ENCODE data around the gene MOB4. TPM values are rescaled to one million over a fixed set of nuclear protein-coding genes. Genes with fewer than 3 reads are reported as not detected.
A peak's percentile ranks its signal among the peaks of the same experiment; 100 is the strongest.
"Not testable (repeated sequence)": the region's sequence is repeated elsewhere in the genome, so short reads cannot be mapped to it uniquely, and the experiment has no call there.

The MOB4 gene
- total RNA-seq, 1 donor from 2014 or later, result 46.4 TPM

GRCh38 chr2:197571627-197572271 lies 55.9 kb downstream of the MOB4 start:
- peak; percentile 37 for DNase-seq
- TF ChIP-seq, protein P1, sequence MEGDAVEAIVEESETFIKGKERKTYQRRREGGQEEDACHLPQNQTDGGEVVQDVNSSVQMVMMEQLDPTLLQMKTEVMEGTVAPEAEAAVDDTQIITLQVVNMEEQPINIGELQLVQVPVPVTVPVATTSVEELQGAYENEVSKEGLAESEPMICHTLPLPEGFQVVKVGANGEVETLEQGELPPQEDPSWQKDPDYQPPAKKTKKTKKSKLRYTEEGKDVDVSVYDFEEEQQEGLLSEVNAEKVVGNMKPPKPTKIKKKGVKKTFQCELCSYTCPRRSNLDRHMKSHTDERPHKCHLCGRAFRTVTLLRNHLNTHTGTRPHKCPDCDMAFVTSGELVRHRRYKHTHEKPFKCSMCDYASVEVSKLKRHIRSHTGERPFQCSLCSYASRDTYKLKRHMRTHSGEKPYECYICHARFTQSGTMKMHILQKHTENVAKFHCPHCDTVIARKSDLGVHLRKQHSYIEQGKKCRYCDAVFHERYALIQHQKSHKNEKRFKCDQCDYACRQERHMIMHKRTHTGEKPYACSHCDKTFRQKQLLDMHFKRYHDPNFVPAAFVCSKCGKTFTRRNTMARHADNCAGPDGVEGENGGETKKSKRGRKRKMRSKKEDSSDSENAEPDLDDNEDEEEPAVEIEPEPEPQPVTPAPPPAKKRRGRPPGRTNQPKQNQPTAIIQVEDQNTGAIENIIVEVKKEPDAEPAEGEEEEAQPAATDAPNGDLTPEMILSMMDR (IDR thresholded peaks at IDR 0.05; ENCODE audit: partially characterized antibody, unreplicated experiment), result no peak
- peak overlapping the region; percentile 67 for H3K27ac Mint-ChIP-seq (ENCODE audit: unreplicated experiment)

DNA sequence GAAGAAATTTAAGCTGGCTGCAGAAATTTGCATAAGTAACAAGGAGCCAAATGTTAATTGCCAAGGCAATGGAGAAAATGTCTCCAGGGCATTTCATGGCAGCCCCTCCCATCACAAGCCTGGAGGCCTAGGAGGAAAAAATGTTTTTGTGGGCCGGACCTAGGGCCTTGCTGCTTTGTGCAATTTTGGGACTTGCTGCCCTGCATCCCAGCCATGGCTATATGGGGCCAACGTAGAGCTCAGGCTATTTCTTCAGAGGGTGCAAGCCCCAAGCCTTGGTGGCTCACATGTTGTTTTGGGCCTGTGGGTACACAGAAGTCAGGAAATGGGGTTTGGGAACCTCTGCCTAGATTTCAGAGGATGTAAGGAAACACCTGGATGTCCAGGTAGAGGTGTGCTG lies 57.7 kb downstream of the MOB4 start:
- Mint-ChIP-seq H3K27ac (ENCODE audit: unreplicated experiment) (no peak overlapping the region), H3K4me3 (ENCODE audit: unreplicated experiment) (no peak overlapping the region)
- no peak for DNase-seq

More at GRCh38 chr2:197571627-197572271, 55.9 kb downstream of the MOB4 start:
- Mint-ChIP-seq H3K36me3 (ENCODE audit: unreplicated experiment) (peaks cover 20% of the 10 kb centered on the region), H3K4me3 (ENCODE audit: unreplicated experiment) (no peak overlapping the region), H3K4me1 (ENCODE audit: low read depth, unreplicated experiment) (peaks cover 5% of the 10 kb centered on the region), H3K27me3 (ENCODE audit: unreplicated experiment) (peaks cover 1% of the 10 kb centered on the region), H3K9me3 (ENCODE audit: unreplicated experiment) (peaks cover 10% of the 10 kb centered on the region)

DNA sequence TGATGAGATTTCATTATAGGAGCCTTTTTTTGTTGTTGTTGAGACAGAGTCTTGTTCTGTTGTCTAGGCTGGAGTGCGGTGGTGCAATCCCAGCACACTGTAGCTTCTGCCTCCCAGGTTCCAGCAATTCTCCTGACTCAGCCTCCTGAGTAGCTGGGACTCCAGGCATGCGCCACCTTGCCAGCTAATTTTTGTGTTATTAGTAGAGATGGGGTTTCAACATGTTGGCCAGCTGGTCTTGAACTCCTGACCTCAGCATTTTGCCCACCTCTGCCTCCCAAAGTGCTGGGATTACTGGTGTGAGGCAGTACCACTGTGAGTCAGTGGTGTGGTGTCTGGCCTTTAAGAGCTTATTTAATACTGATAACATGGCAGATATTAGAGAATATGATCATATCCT lies 60.1 kb downstream of the MOB4 start:
- Mint-ChIP-seq H3K27ac (ENCODE audit: unreplicated experiment) (no peak overlapping the region), H3K4me3 (ENCODE audit: unreplicated experiment) (no peak overlapping the region), H3K9me3 (ENCODE audit: unreplicated experiment) (peaks cover 10% of the 10 kb centered on the region), H3K36me3 (ENCODE audit: unreplicated experiment) (peaks cover 20% of the 10 kb centered on the region), H3K27me3 (ENCODE audit: unreplicated experiment) (peaks cover 1% of the 10 kb centered on the region), H3K4me1 (ENCODE audit: low read depth, unreplicated experiment) (peaks cover 5% of the 10 kb centered on the region)
- TF ChIP-seq, protein P1 (IDR thresholded peaks at IDR 0.05; ENCODE audit: partially characterized antibody, unreplicated experiment), result no peak
- no peak for DNase-seq

More for the DNA sequence above, 57.7 kb downstream of the MOB4 start:
- Mint-ChIP-seq H3K27me3 (ENCODE audit: unreplicated experiment) (peaks cover 1% of the 10 kb centered on the region), H3K36me3 (ENCODE audit: unreplicated experiment) (peaks cover 20% of the 10 kb centered on the region), H3K4me1 (ENCODE audit: low read depth, unreplicated experiment) (peaks cover 5% of the 10 kb centered on the region), H3K9me3 (ENCODE audit: unreplicated experiment) (peaks cover 10% of the 10 kb centered on the region)
- TF ChIP-seq, protein P1 (IDR thresholded peaks at IDR 0.05; ENCODE audit: partially characterized antibody, unreplicated experiment), result no peak

DNA sequence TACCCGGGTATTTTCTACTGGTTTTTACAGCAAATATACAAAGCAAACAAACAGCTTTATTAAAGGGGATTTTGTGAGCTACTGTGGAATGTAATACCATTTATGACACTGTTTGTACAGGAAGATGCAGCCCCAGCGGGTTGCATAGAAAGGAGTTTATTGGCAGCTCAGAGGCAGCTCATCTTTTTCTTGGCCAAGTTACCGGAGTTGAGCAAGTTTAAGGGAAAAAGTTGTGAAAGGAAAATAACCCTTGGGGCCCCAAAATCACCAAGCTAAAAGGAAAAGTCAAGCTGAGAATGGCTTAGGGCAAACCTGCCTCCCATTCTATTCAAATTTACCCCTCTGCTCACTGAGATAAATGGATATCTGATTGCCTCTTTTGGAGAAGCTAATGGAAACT lies 60.8 kb downstream of the MOB4 start:
- DNase-seq, result no peak
- Mint-ChIP-seq H3K4me1 (ENCODE audit: low read depth, unreplicated experiment) (peaks cover 5% of the 10 kb centered on the region), H3K36me3 (ENCODE audit: unreplicated experiment) (peaks cover 20% of the 10 kb centered on the region), H3K9me3 (ENCODE audit: unreplicated experiment) (peaks cover 10% of the 10 kb centered on the region), H3K27ac (ENCODE audit: unreplicated experiment) (no peak overlapping the region), H3K27me3 (ENCODE audit: unreplicated experiment) (peaks cover 1% of the 10 kb centered on the region), H3K4me3 (ENCODE audit: unreplicated experiment) (no peak overlapping the region)
- TF ChIP-seq, protein P1 (IDR thresholded peaks at IDR 0.05; ENCODE audit: partially characterized antibody, unreplicated experiment), result no peak

- Mint-ChIP-seq H3K4me3 (ENCODE audit: unreplicated experiment) (no peak overlapping the region), H3K9me3 (ENCODE audit: unreplicated experiment) (peaks cover 10% of the 10 kb centered on the region), H3K27ac (ENCODE audit: unreplicated experiment) (no peak overlapping the region), H3K4me1 (ENCODE audit: low read depth, unreplicated experiment) (no peaks in the 10 kb centered on the region), H3K36me3 (ENCODE audit: unreplicated experiment) (peaks cover 17% of the 10 kb centered on the region), H3K27me3 (ENCODE audit: unreplicated experiment) (no peaks in the 10 kb centered on the region)
- TF ChIP-seq, protein P1 (IDR thresholded peaks at IDR 0.05; ENCODE audit: partially characterized antibody, unreplicated experiment), result no peak
- DNase-seq, result no peak
Observed at GRCh38 chr2:197577446-197577845, 61.6 kb downstream of the MOB4 start.

DNA sequence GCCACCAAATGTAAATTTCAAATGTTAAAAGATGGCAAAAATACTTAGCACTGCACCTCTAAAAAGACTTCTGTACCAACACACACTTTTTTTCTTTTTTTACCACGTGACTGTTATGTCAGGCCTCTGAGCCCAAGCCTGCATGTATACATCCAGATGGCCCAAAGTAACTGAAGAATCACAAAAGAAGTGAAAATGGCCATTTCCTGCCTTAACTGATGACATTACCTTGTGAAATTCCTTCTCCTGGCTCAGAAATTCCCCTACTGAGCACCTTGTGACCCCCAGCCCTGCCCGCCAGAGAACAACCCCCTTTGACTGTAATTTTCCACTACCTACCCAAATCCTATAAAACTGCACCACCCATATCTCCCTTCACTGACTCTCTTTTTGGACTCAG lies 62.4 kb downstream of the MOB4 start:
- not testable (repeated sequence) for H3K36me3 Mint-ChIP-seq (ENCODE audit: unreplicated experiment); H3K4me3 Mint-ChIP-seq (ENCODE audit: unreplicated experiment); DNase-seq; H3K27me3 Mint-ChIP-seq (ENCODE audit: unreplicated experiment); H3K27ac Mint-ChIP-seq (ENCODE audit: unreplicated experiment); H3K9me3 Mint-ChIP-seq (ENCODE audit: unreplicated experiment); H3K4me1 Mint-ChIP-seq (ENCODE audit: low read depth, unreplicated experiment)

DNA sequence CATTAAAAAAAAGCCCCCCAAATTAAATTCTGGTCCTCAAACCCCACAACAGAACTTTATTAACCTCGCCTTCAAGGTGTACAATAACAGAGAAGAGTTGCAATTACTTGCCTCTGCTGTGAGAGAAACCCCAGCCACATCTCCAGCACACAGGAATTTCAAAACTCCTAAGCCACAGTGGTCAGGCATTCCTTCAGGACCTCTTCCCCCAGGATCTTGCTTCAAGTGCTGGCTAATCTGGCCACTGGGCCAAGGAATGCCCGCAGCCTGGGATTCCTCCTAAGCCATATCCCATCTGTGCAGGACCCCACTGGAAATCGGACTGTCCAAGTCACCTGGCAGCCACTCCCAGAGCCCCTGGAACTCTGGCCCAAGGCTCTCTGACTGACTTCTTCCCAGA lies 64.3 kb downstream of the MOB4 start:
- H3K27me3 Mint-ChIP-seq (ENCODE audit: unreplicated experiment); H3K9me3 Mint-ChIP-seq (ENCODE audit: unreplicated experiment); DNase-seq; H3K27ac Mint-ChIP-seq (ENCODE audit: unreplicated experiment); H3K4me1 Mint-ChIP-seq (ENCODE audit: low read depth, unreplicated experiment); H3K36me3 Mint-ChIP-seq (ENCODE audit: unreplicated experiment); H3K4me3 Mint-ChIP-seq (ENCODE audit: unreplicated experiment): not testable (repeated sequence)

GRCh38 chr2:197587255-197587654 lies 71.4 kb downstream of the MOB4 start:
- DNase-seq; H3K4me3 Mint-ChIP-seq (ENCODE audit: unreplicated experiment); H3K27me3 Mint-ChIP-seq (ENCODE audit: unreplicated experiment); H3K4me1 Mint-ChIP-seq (ENCODE audit: low read depth, unreplicated experiment); H3K36me3 Mint-ChIP-seq (ENCODE audit: unreplicated experiment); H3K27ac Mint-ChIP-seq (ENCODE audit: unreplicated experiment); H3K9me3 Mint-ChIP-seq (ENCODE audit: unreplicated experiment): not testable (repeated sequence)

All from glutamatergic neuron (in vitro differentiated cells).